ENCODE measurements around the gene URB2.
A peak's percentile ranks its signal among the peaks of the same experiment; 100 is the strongest.

Gene URB2

GRCh38 chr1:229645324-229645993, 19.4 kb downstream of the URB2 start:
- DNase-seq (ENCODE audit: low read depth in 3 of 3), result no peak

- no peak for DNase-seq (ENCODE audit: low read depth in 3 of 3)
These were observed 22.4 kb downstream of the URB2 start for GRCh38 chr1:229648406-229648805.

- no peak for DNase-seq (ENCODE audit: low read depth in 3 of 3)
These were observed 24.0 kb downstream of the URB2 start for GRCh38 chr1:229650045-229650444.

DNA sequence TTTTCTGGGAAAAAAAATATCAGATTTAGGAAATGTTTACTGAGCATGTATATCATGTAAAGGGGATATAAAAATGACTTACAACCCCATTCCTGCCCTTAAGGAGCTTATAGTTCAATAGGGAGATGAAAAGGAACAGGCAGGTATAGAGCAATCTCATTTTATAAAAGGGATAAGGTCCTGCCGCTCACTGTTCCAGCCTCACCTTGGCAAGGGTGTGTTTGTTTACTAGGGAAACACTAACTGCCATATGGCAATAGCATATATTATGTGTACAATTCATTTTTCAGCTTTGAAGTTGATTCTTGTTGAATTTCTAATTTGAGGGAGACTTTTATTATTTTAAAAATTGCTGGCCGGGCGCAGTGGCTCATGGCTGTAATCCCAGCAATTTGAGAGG, 25.5 kb downstream of the URB2 start:
- DNase-seq (ENCODE audit: low read depth in 3 of 3), result no peak

DNA sequence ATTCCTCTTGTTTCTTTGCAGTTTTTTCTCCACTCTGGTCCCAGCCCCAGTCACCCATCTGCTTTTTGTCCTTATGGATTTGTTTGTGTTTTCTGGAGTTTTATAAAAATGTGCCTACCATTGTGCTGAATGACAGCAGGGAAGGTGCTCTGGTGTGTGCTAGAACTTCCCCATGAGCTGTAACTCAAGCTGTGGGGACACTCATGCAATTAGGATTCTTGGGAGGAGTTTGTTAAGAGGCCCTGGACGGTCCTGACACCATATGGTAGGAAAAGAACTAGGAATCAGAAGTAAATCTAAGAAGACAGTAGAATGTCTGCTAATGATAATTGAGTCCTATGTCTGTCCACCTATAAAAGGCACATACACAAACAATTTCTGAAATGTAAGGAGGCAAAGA, 27.4 kb downstream of the URB2 start:
- DNase-seq (ENCODE audit: low read depth in 3 of 3), result no peak

DNA sequence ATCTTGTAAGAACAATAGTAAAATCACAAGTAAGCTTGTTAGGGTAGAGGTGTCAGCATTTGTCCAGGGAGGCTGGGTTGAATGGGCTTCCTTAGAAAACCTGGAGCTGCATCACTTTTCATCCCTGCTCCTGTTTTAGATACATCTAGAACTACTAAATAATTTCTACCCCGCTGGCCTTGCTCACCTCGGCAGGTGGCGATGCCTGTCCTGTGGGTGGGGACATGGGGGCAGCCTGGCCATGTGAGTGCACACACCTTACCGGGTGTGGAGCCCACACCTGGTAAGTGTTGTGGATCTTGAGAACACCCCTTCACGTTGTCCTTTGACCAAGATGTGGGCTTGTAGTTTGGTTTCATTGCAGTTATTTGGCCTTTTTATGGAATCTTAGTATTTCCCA, 29.7 kb downstream of the URB2 start:
- DNase-seq (ENCODE audit: low read depth in 3 of 3), result no peak

GRCh38 chr1:229657993-229658755, 32.1 kb downstream of the URB2 start:
- DNase-seq (ENCODE audit: low read depth in 3 of 3), result no peak

GRCh38 chr1:229661022-229661877, 35.2 kb downstream of the URB2 start:
- peak; percentile 40 to 64 (median 44) for DNase-seq (ENCODE audit: low read depth in 3 of 3)

- no peak for DNase-seq (ENCODE audit: low read depth in 3 of 3)
These were observed 35.9 kb downstream of the URB2 start for GRCh38 chr1:229661897-229662296.

DNA sequence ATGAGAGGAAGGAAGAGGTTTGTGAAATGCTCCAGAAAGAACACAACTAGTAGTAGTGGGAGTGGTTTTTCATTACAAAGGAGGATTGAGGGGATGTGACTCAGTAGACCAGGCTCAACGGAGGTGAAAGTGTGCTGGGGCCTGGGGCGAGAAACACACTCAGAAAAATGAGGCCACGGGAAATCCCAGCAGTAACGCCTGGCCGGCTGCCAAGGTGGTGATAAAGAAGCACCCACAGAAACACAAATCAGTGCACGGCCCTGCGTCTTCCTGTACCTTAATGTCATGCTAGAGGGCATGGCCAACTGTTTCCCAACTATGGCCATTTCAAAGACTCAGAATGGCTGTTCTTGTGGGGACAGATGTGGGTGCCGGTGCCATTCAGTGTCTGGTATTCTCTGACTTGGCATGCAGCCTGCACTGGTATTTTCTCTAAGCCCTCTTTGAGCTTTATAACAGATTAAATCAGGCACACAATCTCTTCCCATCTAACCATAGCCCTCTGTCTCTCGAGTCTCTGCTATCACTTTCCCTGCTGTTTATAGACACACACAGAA, 38.2 kb downstream of the URB2 start:
- peak; percentile 71 to 89 (median 74) for DNase-seq (ENCODE audit: low read depth in 3 of 3)

- no peak for DNase-seq (ENCODE audit: low read depth in 3 of 3)
These were observed 40.0 kb downstream of the URB2 start for GRCh38 chr1:229665912-229666558.

DNA sequence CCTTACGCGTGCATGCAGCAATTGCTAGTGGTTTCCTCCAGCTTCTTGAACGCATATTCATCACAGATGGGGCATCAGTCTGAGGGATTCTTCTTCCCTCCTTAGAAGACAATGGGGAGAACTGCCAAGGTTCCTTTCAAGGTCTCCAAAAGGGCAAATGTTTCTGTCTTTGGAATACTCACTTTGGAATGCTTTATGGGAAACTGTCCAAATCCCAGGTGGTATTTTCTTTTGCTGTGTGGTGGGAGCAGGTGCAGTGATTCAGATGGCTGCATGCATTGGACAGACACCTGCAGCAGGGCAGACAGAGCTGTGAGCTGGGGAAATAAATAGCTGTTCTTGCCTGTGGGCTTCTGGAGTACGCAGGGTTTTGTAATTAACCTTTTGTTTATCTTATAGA, 40.5 kb downstream of the URB2 start:
- no peak for DNase-seq (ENCODE audit: low read depth in 3 of 3)

- no peak for DNase-seq (ENCODE audit: low read depth in 3 of 3)
These were observed 43.3 kb downstream of the URB2 start for GRCh38 chr1:229669333-229669732.

DNA sequence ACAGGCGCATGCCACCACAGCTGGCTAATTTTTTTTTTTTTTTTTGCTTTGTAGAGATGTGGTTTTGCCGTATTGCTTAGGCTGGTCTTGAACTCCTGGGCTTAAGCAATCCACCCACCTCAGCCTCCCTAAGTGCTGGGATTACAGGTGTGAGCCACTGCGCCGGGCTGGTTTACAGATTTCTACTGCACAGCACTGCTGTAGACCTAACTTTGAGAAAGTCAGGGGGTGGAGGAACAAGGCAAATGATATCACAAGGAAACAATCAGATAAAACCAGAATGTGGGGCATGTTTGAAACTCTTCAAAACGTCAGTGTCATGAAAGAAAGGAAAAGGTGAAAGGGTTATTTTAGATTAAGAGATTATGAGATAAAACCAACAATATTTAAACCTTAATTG, 45.3 kb downstream of the URB2 start:
- DNase-seq (ENCODE audit: low read depth in 3 of 3), result peak in 1 of 3 experiments; percentile 25

- DNase-seq (ENCODE audit: low read depth in 3 of 3), result no peak
These were observed 46.2 kb downstream of the URB2 start for GRCh38 chr1:229672246-229672645.

DNA sequence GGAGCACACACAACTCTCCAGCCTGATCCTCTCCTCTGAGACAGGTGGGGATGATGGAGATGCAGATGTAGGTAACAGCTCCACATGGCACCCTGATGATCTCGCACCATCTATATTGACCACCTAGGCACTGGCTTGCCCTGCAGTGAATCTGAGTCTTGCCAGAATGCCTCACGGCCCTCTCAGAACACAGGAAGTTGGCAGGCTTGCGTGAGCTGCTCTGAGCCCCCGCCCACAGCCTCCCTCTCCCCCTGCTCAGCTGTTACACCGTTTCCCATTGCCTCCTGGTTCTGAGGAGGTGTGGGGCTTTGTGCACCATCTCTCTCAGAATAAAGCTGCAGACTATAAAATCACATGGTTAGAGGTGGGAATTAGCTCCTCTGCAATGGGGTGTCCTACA, 48.0 kb downstream of the URB2 start:
- no peak for DNase-seq (ENCODE audit: low read depth in 3 of 3)

- no peak for DNase-seq (ENCODE audit: low read depth in 3 of 3)
These were observed 49.3 kb downstream of the URB2 start for GRCh38 chr1:229675396-229675795.

GRCh38 chr1:229685149-229685548, 59.1 kb downstream of the URB2 start:
- no peak for DNase-seq (ENCODE audit: low read depth in 3 of 3)

- no peak for DNase-seq (ENCODE audit: low read depth in 3 of 3)
These were observed 63.2 kb downstream of the URB2 start for GRCh38 chr1:229689273-229689672.

DNA sequence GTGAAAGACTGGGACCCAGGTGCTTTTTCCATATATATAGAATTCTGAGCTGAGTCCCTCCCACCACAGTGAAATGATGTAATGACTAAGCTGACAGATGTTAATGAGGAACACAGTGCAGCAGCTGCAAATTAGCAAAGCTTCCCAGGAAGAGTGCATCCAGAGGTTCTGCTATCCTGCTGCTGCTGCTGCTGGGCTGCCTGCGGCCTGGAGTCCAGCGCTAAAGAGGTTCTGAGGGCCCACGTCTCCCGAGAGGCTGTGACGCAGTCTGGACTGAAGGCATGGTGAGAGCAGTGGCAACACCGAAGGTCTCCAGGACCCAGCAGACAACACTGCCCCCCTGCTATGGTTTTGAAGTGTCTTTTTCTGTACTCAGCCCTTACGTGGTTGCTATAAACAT, 63.9 kb downstream of the URB2 start:
- DNase-seq (ENCODE audit: low read depth in 3 of 3), result no peak

DNA sequence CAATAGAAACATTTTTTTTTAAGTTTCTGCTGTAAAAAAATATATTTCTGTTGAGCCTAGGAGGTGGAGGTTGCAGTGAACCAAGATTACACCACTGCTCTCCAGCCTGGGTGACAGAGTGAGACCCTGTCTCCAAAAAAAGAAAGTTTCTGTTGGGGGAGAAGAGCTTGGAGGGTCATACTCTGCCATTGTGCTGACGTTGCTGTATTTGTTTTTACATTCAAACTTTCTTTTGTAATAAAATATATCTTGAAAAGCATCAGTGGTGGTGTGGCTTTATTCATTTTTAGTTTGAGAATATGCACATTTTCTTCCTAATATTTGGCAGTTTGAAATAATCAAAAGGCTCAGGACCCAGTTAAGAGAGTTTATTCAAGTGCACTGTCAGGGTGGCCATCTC, 64.6 kb downstream of the URB2 start:
- DNase-seq (ENCODE audit: low read depth in 3 of 3), result no peak

DNA sequence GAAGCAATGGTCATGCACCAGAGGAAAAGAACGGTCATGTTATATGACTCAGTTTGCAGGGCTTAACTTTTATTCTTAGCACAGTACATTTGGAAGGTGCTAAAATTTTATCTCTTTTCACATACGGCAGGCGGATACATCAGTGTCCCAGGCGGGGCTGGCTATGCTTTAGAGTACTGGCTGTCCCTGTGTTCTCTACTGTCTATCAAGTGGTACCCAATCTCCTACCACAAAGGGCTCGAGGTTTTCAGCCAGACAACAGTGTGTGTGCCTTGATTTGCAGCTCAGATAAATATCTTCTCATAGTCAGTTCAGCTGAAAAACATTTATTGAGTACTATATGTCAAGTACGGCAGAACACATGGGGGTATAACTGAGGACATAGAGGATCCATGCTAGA, 65.3 kb downstream of the URB2 start:
- DNase-seq (ENCODE audit: low read depth in 3 of 3), result no peak
